GM12874 (cell line): ENCODE results near the gene HUNK.
A peak's percentile ranks its signal among the peaks of the same experiment; 100 is the strongest.

Experiments used
- TF ChIP-seq, protein P1 (sequence below): IDR thresholded peaks from 2 replicates; pipeline ENCODE4 v1.5.1; 2011; ENCODE audit warnings: low read depth, mild to moderate bottlenecking, control low read depth, low read length, moderate library complexity; ENCODE audit not compliant: insufficient read depth

The HUNK gene

DNA sequence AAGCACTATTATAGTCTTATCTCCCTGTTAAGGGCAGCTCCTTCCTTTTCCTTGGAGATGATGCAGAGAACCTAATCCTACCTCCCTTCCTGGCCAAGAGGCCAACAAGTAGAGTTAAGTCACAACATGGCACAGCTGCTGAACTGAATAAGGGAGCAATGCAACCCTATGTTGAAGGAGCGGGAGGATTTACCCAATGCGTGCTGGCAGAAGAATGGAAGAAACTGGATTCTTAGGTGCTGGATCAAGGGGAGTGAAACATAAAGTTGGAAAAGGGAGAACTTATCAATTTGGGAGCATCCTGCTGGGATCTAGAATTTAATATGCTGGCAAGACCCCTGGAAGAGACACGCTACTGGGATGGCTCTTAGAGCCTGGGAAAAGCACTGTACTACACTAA is 12.0 kb upstream of the HUNK start:
- TF ChIP-seq, protein P1, sequence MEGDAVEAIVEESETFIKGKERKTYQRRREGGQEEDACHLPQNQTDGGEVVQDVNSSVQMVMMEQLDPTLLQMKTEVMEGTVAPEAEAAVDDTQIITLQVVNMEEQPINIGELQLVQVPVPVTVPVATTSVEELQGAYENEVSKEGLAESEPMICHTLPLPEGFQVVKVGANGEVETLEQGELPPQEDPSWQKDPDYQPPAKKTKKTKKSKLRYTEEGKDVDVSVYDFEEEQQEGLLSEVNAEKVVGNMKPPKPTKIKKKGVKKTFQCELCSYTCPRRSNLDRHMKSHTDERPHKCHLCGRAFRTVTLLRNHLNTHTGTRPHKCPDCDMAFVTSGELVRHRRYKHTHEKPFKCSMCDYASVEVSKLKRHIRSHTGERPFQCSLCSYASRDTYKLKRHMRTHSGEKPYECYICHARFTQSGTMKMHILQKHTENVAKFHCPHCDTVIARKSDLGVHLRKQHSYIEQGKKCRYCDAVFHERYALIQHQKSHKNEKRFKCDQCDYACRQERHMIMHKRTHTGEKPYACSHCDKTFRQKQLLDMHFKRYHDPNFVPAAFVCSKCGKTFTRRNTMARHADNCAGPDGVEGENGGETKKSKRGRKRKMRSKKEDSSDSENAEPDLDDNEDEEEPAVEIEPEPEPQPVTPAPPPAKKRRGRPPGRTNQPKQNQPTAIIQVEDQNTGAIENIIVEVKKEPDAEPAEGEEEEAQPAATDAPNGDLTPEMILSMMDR, result no peak

DNA sequence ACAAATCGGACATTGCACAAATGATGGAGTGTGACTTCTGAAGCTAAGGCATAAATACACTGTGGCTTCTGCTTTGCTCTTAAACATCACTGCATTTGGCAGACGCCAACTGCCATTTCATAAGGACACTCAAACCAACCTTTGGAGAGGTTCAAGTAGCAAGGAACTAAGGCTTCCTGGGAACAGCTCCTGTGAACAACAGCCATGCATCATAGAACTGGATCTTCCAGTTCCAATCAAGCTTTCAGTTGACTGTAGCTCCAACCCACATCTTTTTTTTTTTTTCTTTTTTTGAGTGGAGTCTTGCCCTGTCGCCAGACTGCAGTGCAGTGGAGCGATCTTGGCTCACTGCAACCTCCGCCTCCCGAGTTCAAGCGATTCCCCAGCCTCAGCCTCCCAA is 10.7 kb upstream of the HUNK start:
- TF ChIP-seq, protein P1, result no peak

DNA sequence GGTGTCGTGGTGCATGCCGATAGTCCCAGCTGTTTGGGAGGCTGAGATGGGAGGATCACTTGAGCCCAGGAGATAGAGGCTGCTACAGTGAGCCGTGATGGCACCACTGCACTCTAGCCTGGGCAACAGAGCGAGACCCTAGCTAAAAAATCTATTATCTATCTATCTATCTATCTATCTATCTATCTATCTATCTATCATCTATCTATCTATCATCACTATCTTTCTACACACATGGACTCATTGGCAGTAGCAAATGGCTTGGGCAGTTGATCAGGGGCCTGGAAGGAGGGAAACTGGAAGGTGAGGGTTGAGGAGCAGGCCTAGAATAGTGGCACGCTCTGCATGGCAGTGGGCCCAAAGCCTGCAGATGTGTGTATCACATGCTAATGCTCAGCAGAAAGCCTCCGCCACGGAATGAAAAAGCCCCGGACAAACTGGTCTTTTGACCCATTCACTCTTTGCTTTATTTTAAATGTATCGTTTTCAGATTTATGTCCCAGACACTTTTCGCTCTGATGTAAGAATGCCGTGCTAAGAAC is 7.3 kb upstream of the HUNK start:
- TF ChIP-seq, protein P1, result no peak

DNA sequence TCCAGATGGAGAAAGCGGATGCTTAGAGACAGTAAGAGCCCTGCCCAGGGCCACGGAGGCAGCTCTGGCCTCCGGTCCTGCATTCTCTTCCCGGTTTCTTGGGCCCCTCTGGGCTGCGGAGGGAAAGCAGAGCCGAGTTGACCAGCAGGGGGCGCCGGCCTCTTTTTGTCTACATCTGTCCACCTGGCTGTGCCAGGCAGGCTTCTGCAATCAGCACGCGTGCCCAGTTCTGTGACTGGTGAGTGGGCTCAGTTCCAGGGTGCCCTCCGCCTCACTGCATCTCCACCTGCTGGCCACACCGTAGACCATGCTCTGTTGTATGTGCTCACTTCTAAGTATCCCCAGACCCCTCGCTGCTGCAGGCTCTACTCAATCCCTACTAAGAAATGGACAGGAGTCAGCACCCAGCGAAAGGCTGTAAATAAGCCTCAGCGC is 6.7 kb upstream of the HUNK start:
- TF ChIP-seq, protein P1, result peak; percentile 85

DNA sequence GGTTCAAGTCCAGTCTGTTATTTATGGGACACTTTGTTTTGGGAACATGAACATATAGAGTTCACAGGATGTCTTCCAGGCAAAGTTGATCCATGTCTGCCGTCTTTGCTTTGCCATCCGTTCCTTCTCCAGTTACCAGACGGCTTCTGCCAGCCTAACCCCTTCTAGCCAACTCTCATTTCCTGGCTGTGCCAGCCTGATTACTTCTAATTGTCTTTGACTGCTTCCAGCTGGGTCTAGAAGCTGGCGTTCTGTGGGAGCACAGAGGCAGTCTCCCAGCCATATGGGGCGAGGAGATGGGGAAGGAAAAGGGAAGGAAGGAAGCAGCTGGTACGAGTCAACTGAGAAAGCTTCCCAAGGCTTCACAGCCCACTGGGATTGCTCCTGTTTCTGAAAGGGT is 3.1 kb upstream of the HUNK start:
- TF ChIP-seq, protein P1, result no peak

DNA sequence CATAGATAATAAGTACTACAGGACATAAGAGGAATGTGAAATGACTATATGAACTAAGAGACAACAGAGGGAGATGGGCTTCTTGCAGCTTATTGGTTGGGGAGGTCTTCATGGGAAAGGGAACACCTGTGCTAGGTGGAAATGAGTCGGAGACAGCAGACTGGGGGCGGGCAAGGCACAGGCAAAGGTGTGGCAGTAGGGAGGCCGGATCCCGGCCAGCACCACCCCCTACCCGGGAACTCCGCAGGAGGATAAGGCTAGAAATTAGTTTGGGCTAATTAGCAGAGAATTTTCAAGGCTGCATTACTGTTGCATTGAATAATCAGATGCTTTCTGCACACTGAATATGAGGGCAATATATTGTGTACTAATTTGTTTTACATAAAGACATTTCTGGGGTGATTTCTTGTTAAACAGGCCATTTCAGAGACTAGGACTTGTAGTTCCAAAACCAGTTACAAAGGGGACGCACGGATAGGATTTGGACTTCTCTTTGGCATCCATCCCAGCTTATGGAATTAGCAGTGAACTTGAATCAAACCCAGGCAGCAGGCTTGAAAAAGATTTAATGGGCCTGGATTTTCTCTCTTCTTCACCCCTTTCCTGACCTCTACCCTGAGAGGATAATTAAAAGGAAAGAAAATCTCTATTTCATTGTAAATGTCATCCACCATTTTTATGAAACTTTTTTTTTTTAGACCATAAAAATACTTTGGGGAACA is 2.2 kb upstream of the HUNK start:
- TF ChIP-seq, protein P1, result no peak

DNA sequence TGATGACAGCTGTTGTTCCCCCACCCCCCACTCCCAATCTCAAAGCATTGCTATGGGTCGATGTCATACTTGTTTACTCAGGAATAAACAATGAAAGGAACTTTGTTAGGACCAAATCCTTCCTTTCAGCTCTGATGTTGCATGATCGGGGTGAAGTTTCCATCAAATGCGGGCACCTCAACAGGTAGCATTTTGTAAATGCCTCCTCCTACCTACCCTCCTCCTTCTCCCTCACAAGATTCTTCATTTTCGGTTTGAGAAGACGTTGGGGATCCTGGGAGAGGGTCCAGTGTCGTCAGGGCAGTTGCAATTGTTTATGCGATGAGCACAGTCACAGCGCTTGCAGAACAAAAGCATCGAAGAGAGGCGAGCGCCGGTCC is 758 bp upstream of the HUNK start:
- TF ChIP-seq, protein P1, result no peak
